H7 (cell line): ENCODE results near the gene ABCA4. TPM values are rescaled to one million over a fixed set of nuclear protein-coding genes. Genes with fewer than 3 reads are reported as not detected.

ENCODE experiments used
- DNase-seq: peaks from one replicate; pipeline ENCODE4 v3.0.0; 2012
- H3K27me3 ChIP-seq: 2 replicates; pipeline ENCODE4 v1.6.0; 2011; ENCODE audit warnings: mild to moderate bottlenecking, low read length; ENCODE audit not compliant: control insufficient read depth, insufficient read depth
- H3K36me3 ChIP-seq: replicated peaks from 2 replicates; pipeline ENCODE4 v1.5.1; 2011; ENCODE audit warnings: low read length; ENCODE audit not compliant: control insufficient read depth, insufficient read depth
- H3K4me3 ChIP-seq: 2 replicates; pipeline ENCODE4 v1.5.1; 2011; ENCODE audit warnings: low read depth, mild to moderate bottlenecking, control low read depth, low read length, moderate library complexity; ENCODE audit not compliant: insufficient read depth
- total RNA-seq: library from RNA; depleted of rRNA; stranded (reverse); fragments of >200 nt; shearing (Covaris generic); gene quantifications from 2 replicates; pipeline ENCODE4 v1.2.3, GENCODE V29; 2014

Gene ABCA4
- total RNA-seq, 1 experiment from 2014 or later: 0.24 TPM

- no peaks in the 10 kb centered on the region; the same call in 1 of the 2 replicates for H3K27me3 ChIP-seq
- H3K4me3 ChIP-seq: no peak overlapping the region
- no peak for DNase-seq
- no peaks in the 10 kb centered on the region for H3K36me3 ChIP-seq
Measured at GRCh38 chr1:94093396-94093795, 27.6 kb downstream of the ABCA4 start.

GRCh38 chr1:94092210-94092613 is 28.7 kb downstream of the ABCA4 start:
- no peaks in the 10 kb centered on the region; the same call in 1 of the 2 replicates for H3K27me3 ChIP-seq
- no peak for DNase-seq
- no peaks in the 10 kb centered on the region for H3K36me3 ChIP-seq
- no peak overlapping the region for H3K4me3 ChIP-seq

DNA sequence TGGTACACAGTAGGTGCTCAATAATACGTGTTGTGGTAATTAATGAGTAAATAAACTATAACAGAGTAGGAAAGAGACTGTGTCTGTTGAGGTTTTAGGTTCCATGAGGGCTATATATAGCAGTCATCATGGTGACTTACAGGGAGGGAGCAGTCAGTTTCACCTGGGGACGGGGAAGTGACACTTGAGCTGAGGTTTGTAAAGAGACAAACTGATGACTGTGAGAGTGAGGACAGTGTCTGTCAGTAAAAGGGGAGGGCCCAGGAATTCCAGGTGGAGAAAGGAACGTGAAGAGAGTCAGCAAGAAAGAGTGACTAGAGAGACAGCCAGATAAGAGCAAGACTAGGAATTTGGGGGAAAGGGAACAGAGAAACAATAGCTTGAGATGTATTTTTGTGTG is 30.2 kb downstream of the ABCA4 start:
- DNase-seq: no peak
- H3K36me3 ChIP-seq: no peaks in the 10 kb centered on the region
- no peaks in the 10 kb centered on the region; the same call in 1 of the 2 replicates for H3K27me3 ChIP-seq
- H3K4me3 ChIP-seq: no peak overlapping the region

DNA sequence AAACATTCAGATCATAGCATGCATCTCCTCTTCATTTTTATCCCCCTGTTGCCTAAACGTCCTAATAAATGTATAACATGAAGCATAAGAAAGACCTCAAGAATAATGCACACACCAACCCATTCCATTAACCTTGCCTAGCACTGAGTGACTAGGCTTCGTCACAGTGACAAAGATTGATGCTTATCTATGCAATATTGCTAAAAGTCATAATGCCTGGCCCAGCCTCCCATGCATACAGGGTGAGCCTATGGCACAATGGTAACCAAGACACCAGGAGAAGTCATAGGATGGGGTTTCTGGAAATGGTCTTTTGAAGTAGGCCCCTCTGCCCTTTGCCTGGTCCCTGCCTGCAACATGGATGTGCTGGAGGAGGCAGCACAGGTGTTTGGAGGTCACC is 33.8 kb downstream of the ABCA4 start:
- no peak overlapping the region for H3K4me3 ChIP-seq
- DNase-seq: no peak
- no peaks in the 10 kb centered on the region for H3K36me3 ChIP-seq
- peaks cover 3% of the 10 kb centered on the region; the same call in 1 of the 2 replicates for H3K27me3 ChIP-seq

GRCh38 chr1:94084547-94084946 is 36.4 kb downstream of the ABCA4 start:
- no peak for DNase-seq
- no peaks in the 10 kb centered on the region for H3K36me3 ChIP-seq
- H3K27me3 ChIP-seq: peaks cover 3% of the 10 kb centered on the region; the same call in 1 of the 2 replicates
- no peak overlapping the region for H3K4me3 ChIP-seq

- Histone ChIP-seq H3K36me3 (no peaks in the 10 kb centered on the region), H3K27me3 (peaks cover 3% of the 10 kb centered on the region; the same call in 1 of the 2 replicates), H3K4me3 (no peak overlapping the region)
- DNase-seq: no peak
Measured at GRCh38 chr1:94084085-94084484, 36.9 kb downstream of the ABCA4 start.

GRCh38 chr1:94083681-94084080 is 37.3 kb downstream of the ABCA4 start:
- H3K27me3 ChIP-seq: peaks cover 3% of the 10 kb centered on the region; the same call in 1 of the 2 replicates
- no peak for DNase-seq
- H3K4me3 ChIP-seq: no peak overlapping the region
- no peaks in the 10 kb centered on the region for H3K36me3 ChIP-seq

DNA sequence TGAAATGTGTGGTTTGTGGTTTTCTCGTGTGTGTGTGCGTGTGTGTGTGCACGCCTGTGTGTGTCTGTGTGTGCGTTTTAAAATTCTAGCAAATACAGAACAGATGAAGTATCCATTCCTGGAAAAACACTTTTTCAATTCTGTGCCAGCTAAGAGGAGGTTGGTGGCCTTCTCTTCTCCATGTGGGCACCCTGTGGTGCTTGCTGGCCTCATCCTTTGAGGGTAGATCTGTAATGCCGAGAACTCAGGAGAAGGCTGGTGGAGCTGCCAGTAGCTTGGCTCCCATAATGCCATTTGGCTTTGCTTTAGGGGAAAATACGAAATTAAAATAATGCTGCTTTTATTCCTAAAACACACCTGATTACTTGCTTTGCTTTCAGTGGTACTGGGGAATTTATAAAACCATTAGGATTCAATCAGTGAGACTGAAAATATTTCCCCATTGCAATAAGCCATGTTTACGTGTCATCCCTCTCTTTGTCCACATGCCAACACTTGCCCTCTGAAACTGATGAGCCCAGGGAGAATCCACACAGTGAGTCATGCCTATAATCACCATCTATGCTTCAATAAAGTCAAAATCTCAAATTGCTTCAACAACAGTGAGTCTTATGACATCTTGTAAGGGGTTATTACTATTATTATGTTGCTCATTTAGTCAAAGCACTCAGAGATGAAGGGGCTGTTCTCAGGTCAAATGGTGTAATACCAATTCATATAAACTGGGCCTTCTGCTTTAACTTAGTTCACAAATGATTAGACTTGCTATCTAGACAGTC is 39.2 kb downstream of the ABCA4 start:
- Histone ChIP-seq H3K4me3 (no peak overlapping the region), H3K36me3 (no peaks in the 10 kb centered on the region), H3K27me3 (peaks cover 5% of the 10 kb centered on the region; the same call in 1 of the 2 replicates)
- no peak for DNase-seq

DNA sequence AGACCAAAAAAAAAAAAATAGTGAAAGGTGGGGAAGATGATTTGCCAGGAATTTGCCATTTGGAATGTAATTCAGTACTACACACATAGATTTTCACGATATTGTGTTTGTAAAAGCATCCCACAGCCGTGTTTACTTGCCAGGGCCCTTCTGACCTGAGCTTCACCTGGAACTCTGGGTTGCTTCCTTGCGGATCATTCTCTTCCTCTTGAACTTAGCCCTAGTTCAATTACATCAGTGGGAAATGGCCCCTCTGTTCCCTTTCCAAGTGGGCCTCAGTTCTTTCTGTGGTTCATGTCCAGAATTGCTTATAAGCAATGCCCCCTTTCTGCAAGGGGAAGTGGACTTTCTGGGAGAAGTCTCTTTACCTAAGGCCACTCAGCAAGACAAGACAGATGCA is 41.0 kb downstream of the ABCA4 start:
- H3K4me3 ChIP-seq: no peak overlapping the region
- no peaks in the 10 kb centered on the region for H3K36me3 ChIP-seq
- DNase-seq: no peak
- H3K27me3 ChIP-seq: peaks cover 12% of the 10 kb centered on the region; the same call in 1 of the 2 replicates

DNA sequence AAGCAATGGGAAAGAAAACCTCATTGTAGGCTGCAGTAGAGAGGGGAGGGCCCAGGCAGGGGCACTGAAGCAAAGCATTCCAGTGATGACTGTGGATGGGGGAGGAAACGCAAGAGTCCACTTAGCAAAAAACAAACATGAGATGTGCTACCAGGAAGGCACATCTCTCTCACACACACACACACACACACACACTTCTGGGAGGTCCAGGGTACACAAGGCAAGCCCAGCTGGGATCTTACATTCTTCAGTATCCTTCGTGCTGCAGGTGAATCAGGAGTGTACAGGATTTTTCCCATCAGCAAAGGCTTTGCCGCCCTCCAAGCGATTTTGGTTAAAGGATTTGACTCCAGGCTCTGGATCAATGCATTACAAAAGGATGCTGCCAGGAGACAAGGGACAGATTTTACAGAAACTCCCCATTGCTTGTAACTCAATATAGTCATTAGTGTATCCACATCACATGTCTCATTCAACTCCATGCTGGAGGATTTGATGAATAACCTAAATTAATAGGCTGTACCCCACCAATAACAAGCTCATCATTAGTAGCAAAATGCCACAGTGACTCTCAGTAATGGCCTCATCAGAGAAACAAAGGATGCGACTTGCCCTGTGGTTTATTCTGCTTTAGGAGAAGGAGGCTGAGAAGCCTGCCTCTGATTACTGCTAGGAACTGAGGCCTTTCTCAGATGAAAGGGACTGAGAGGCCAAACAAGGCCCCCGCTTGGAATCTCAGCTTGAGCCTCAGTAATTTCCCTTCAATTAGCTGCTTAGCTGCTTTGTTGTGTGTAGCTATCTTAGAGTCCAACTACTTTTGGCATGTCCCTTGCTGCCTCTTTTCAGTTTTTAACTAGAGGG is 41.6 kb downstream of the ABCA4 start:
- H3K36me3 ChIP-seq: no peaks in the 10 kb centered on the region
- peaks cover 12% of the 10 kb centered on the region; the same call in 1 of the 2 replicates for H3K27me3 ChIP-seq
- DNase-seq: no peak
- H3K4me3 ChIP-seq: no peak overlapping the region

DNA sequence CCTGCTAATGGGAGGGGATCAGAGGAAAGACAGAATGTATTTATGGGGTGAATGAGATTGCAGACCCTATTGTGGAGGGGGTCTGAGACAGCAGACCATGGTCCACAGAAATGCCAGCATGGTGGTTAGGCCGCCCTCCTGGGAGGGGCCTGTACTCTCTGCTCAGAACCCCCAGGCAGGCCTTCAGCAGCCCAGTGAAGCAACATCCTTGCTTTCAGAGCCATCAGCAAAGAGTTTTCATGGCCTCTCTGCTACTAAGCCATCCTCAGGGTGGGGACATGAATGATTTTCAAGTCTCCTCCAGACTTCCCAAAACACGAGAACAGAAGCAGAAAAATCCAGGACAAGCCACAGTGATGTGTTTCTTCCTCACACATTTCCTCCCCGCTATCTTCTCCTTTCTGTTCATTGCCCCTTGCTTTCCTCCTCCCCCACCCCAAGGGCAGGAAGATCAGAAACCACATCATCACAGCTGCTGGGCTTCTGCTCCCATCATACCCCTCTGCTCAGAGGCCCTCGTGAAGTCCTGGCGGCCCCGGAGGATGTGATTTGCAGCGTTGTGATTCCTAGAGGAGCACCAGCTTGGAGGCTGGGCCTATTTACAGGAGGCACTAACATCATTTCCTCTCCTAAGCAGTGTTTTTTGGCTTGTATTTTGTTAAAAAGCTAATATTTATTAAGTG is 48.0 kb downstream of the ABCA4 start:
- H3K36me3 ChIP-seq: no peaks in the 10 kb centered on the region
- H3K27me3 ChIP-seq: peaks cover 46% of the 10 kb centered on the region
- DNase-seq: no peak
- no peak overlapping the region for H3K4me3 ChIP-seq

DNA sequence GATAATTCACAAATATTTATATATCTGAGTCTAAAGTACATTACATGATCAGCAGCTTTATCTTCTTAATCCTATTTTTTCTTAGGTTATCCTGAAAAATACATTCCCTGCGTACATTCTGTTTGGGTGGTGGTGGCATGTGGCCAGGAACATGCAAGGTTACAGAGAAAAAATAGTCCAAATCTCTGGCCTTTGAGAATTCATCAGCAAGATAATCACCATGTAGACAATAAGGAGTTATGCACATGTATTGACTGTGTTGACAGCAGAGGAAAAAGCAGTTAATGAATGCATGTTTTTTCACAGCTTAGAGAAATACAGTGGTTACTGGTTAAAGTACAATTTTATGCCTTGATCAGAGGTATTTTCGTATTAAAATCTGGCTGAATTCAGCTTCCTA is 49.0 kb downstream of the ABCA4 start:
- H3K4me3 ChIP-seq: no peak overlapping the region
- no peaks in the 10 kb centered on the region for H3K36me3 ChIP-seq
- DNase-seq: no peak
- H3K27me3 ChIP-seq: peaks cover 53% of the 10 kb centered on the region

GRCh38 chr1:94071391-94071790 is 49.6 kb downstream of the ABCA4 start:
- H3K36me3 ChIP-seq: no peaks in the 10 kb centered on the region
- no peak overlapping the region for H3K4me3 ChIP-seq
- H3K27me3 ChIP-seq: peaks cover 52% of the 10 kb centered on the region
- DNase-seq: no peak

- Histone ChIP-seq H3K4me3 (no peak overlapping the region), H3K36me3 (no peaks in the 10 kb centered on the region), H3K27me3 (peaks cover 48% of the 10 kb centered on the region)
- DNase-seq: no peak
Measured at GRCh38 chr1:94070865-94071264, 50.1 kb downstream of the ABCA4 start.
